Right lobe of liver (tissue), 4 donors: ENCODE measurements around the gene CEP70.

Experiments
- POLR2A ChIP-seq: fragments of 450-650 bp; IDR thresholded peaks from one replicate; pipeline ENCODE4 v1.6.1; 2017; ENCODE audit warnings: antibody characterized with exemption, mild to moderate bottlenecking
- TF ChIP-seq, protein P1 (sequence below), 4 donors: fragments of 200-600 bp in 3 of 4; fragments of 450-650 bp in 1 of 4; IDR thresholded peaks; one replicate each; pipeline versions ENCODE4 v1.5.1 to v1.8.0; 2016 to 2022; ENCODE audit warnings: antibody characterized with exemption in 4 of 4, mild to moderate bottlenecking in 2 of 4
- donor health status: DM: no; HTN: no; CAD: no.
- donor health status: DM: no; HTN: no; CAD: no.
- donor health status: DM: no; HTN: yes; CAD: no.

GRCh38 chr3:138511945-138512344 is 82.1 kb downstream of the CEP70 start:
- TF ChIP-seq, protein P1, sequence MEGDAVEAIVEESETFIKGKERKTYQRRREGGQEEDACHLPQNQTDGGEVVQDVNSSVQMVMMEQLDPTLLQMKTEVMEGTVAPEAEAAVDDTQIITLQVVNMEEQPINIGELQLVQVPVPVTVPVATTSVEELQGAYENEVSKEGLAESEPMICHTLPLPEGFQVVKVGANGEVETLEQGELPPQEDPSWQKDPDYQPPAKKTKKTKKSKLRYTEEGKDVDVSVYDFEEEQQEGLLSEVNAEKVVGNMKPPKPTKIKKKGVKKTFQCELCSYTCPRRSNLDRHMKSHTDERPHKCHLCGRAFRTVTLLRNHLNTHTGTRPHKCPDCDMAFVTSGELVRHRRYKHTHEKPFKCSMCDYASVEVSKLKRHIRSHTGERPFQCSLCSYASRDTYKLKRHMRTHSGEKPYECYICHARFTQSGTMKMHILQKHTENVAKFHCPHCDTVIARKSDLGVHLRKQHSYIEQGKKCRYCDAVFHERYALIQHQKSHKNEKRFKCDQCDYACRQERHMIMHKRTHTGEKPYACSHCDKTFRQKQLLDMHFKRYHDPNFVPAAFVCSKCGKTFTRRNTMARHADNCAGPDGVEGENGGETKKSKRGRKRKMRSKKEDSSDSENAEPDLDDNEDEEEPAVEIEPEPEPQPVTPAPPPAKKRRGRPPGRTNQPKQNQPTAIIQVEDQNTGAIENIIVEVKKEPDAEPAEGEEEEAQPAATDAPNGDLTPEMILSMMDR (IDR thresholded peaks at IDR 0.05), result no peak
- TF ChIP-seq POLR2A, result no peak
